GM19099 (cell line): Measurements from ENCODE around the gene HIBADH.

Experiments
- POLR2A ChIP-seq: IDR thresholded peaks from 3 replicates; pipeline ENCODE4 v1.6.1; 2011; ENCODE audit warnings: low read depth; ENCODE audit not compliant: insufficient read length; ENCODE audit errors: extremely low read depth

Gene HIBADH

GRCh38 chr7:27688646-27689045 lies 26.0 kb upstream of the HIBADH start:
- TF ChIP-seq POLR2A, result no peak

- no peak for TF ChIP-seq POLR2A
These were observed 25.4 kb upstream of the HIBADH start for GRCh38 chr7:27688056-27688455.

- TF ChIP-seq POLR2A, result no peak
These were observed 23.6 kb upstream of the HIBADH start for GRCh38 chr7:27686315-27686714.

GRCh38 chr7:27685893-27686292 lies 23.2 kb upstream of the HIBADH start:
- no peak for TF ChIP-seq POLR2A

- no peak for TF ChIP-seq POLR2A
These were observed 22.5 kb upstream of the HIBADH start for GRCh38 chr7:27685209-27685608.

- no peak for TF ChIP-seq POLR2A
These were observed 21.8 kb upstream of the HIBADH start for GRCh38 chr7:27684491-27684890.

GRCh38 chr7:27680610-27681009 lies 17.9 kb upstream of the HIBADH start:
- TF ChIP-seq POLR2A, result no peak

GRCh38 chr7:27678617-27679260 lies 16.1 kb upstream of the HIBADH start:
- TF ChIP-seq POLR2A, result no peak

- TF ChIP-seq POLR2A, result no peak
These were observed 15.4 kb upstream of the HIBADH start for GRCh38 chr7:27677912-27678612.

GRCh38 chr7:27671675-27672074 lies 9.0 kb upstream of the HIBADH start:
- no peak for TF ChIP-seq POLR2A

GRCh38 chr7:27670676-27671075 lies 8.0 kb upstream of the HIBADH start:
- TF ChIP-seq POLR2A, result no peak

- no peak for TF ChIP-seq POLR2A
These were observed 7.5 kb upstream of the HIBADH start for GRCh38 chr7:27670177-27670576.

- no peak for TF ChIP-seq POLR2A
These were observed 2.8 kb upstream of the HIBADH start for GRCh38 chr7:27665531-27665930.

- TF ChIP-seq POLR2A, result no peak
These were observed 1.3 kb upstream of the HIBADH start for GRCh38 chr7:27663989-27664331.

- no peak for TF ChIP-seq POLR2A
These were observed 733 bp downstream of the HIBADH start for GRCh38 chr7:27661811-27662489.

- TF ChIP-seq POLR2A, result no peak
These were observed 6.0 kb downstream of the HIBADH start for GRCh38 chr7:27656724-27657123.
